Fibroblast of villous mesenchyme (primary cell): ENCODE data around the gene MCC. TPM values are rescaled to one million over a fixed set of nuclear protein-coding genes. Genes with fewer than 3 reads are reported as not detected.

ENCODE experiments used
- DNase-seq: peaks from one replicate; pipeline ENCODE4 v3.0.0-alpha.2; 2010; ENCODE audit warnings: low read depth
- H3K4me3 ChIP-seq: 2 replicates; pipeline ENCODE4 v1.5.1; 2011; ENCODE audit warnings: low read depth, mild to moderate bottlenecking, low read length
- CTCF ChIP-seq: IDR thresholded peaks from 2 replicates; pipeline ENCODE4 v1.5.1; 2012; ENCODE audit warnings: low read depth, mild to moderate bottlenecking, low read length; ENCODE audit not compliant: insufficient read depth
- total RNA-seq: library from RNA; depleted of rRNA; stranded (reverse); fragments of >200 nt; gene quantifications from 2 replicates; pipeline ENCODE4 v1.2.3, GENCODE V29; 2012

MCC gene
- total RNA-seq, 1 donor: 37.6 TPM

- no peak overlapping the region for H3K4me3 ChIP-seq
- TF ChIP-seq CTCF: no peak
- no peak for DNase-seq
Observed at GRCh38 chr5:113269023-113269997, 218.9 kb downstream of the MCC start.

DNA sequence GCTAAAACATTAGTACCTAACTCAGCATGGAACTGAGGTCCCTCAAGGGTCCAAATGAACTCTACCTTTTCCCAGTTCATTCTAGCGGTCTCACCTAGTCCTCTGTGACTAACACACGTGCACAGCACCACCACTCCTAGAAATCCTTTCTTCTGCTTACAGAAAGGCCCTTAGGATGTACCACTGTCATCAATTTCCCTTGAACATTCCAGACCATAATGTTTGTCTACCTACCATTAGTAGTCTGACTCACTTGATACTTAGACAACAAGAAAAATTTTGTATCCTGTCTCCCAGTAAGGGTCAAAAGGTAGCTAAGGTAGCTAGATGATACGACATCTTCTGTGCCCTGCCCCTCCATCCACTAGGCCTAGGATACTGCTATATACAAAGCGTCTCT, 220.0 kb downstream of the MCC start:
- no peak for TF ChIP-seq CTCF
- H3K4me3 ChIP-seq: no peak overlapping the region

DNA sequence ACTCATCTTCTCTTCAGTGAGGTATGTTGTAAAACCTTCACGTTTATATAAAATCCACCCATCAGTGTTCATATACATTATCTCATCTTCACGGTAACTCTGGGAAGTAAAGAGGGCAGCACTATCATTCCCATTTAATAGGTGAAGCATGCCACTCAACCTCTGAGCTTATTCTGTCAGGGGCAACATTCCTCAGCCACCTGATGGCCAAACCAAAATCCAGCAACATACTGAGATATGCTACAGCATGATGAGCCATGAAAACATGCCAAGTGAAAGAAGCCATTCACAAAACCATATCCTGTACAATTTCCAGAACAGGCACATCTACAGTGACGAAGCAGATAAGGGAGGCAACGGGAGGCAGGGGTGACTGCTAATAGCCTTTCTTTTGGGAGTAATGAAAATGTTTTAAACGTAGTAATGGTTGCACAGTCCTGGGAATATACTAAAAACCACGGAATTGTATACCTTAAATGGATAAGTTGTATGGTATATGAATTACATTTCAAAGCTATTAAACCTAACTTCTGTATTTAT, 220.8 kb downstream of the MCC start:
- TF ChIP-seq CTCF: no peak
- H3K4me3 ChIP-seq: no peak overlapping the region
- DNase-seq: no peak

More for the DNA sequence above, 220.0 kb downstream of the MCC start:
- DNase-seq: no peak

GRCh38 chr5:113266913-113267227, 221.4 kb downstream of the MCC start:
- no peak overlapping the region for H3K4me3 ChIP-seq
- peak; percentile 23 for DNase-seq
- no peak for TF ChIP-seq CTCF

DNA sequence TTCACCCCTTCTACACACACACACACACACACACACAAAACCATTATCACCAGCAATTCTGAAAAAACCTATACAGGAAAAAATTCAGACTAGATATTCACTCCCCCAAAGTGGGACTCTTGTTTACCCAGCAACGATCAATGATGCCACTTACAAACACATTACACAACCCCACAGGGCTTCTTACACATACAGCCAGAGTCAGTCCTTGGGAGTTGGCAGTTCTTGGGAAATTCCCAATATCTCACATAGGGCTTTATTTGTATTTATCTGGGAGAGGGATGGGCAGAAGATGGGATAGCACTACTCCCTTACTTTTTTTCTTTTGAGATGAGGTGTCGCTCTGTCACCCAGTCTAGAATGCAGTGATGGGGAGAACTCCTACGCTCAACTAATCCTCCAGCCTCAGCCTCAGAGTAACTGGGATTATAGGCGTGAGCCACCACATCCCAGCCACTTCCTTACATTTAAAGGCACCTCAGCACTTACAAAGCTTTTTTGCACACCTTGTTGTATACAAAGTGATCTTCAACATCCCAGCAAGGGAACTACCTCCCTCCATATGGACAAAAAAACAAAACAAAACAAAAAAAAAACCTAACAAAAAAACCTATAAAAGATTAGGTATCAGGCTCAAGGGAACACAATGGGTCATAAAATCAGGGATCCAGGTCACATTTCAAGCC, 221.9 kb downstream of the MCC start:
- no peak for TF ChIP-seq CTCF
- H3K4me3 ChIP-seq: no peak overlapping the region
- peak; percentile 47 for DNase-seq

DNA sequence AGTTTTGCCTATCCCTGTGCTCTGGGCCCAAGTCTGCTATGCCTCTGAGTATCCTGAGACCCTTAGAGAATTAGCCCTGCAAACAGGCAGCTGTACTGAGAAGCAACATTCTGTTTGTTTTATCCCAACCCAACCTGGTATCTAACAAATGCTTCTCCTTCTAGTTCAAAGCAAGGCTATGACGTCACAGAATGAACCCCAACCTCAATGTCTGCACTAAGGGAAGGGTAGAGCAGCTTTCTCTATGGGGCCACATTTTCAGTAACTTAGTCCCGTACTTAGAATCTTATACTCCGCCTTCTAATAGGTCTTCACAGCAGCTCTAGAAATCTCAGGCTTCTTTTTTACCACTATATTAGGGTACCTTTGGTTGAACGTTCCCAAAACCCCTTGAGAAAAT, 223.1 kb downstream of the MCC start:
- H3K4me3 ChIP-seq: no peak overlapping the region
- no peak for TF ChIP-seq CTCF
- no peak for DNase-seq
